Caki2 (cell line): ENCODE data around the gene LPP. TPM values are rescaled to one million over a fixed set of nuclear protein-coding genes. Genes with fewer than 3 reads are reported as not detected.
"Not testable (repeated sequence)": the region's sequence is repeated elsewhere in the genome, so short reads cannot be mapped to it uniquely, and the experiment has no call there.

Experiments
- DNase-seq: peaks from one replicate; pipeline ENCODE4 v3.0.0-alpha.2; 2015; ENCODE audit warnings: low read depth
- in situ Hi-C: cut with HindIII; loops from 2 replicates; pipeline ENCODE4 v1.10.0; 2016; ENCODE audit warnings: low sequenced_read_pairs, low pct_unique_long_range_greater_than_20kb, mixed read lengths
- total RNA-seq: library from RNA; depleted of rRNA; stranded (reverse); fragments of >200 nt; shearing (Covaris generic); gene quantifications from 2 replicates; pipeline ENCODE4 v1.2.3, GENCODE V29; 2014; ENCODE audit warnings: low replicate concordance

Gene LPP
- total RNA-seq, 1 experiment from 2014 or later: 9.2 TPM

- in situ Hi-C loops: no loop called here
- peak; percentile 47 for DNase-seq
These were observed 529.1 kb downstream of the LPP start for GRCh38 chr3:188683032-188683521.

GRCh38 chr3:188684276-188684675 lies 530.3 kb downstream of the LPP start:
- in situ Hi-C loops: no loop called here

GRCh38 chr3:188685789-188686188 lies 531.8 kb downstream of the LPP start:
- no peak for DNase-seq
- in situ Hi-C loops: no loop called here

More at GRCh38 chr3:188684276-188684675, 530.3 kb downstream of the LPP start:
- no peak for DNase-seq

- no peak for DNase-seq
These were observed 532.4 kb downstream of the LPP start for GRCh38 chr3:188686324-188686723.

DNA sequence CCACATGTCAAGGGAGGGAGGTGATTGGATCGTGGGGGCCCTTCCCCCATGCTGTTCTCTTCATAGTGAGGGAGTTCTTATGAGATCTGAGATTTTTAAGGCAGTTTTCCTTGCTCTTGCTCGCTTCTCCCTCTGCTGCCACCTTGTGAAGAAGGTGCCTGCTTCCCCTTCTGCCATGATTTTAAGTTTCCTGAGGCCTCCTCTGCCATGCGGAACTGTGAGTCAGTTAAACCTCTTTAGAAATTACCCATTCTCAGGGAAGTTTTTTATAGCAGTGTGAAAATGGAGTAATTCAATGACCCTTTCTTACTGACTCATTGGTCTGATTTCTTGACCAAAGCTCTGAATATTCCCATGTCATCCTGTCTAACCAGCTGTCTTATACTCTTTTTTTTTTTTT lies 533.4 kb downstream of the LPP start:
- peak; percentile 80 for DNase-seq
- in situ Hi-C loops: no loop called here

More at GRCh38 chr3:188686324-188686723, 532.4 kb downstream of the LPP start:
- in situ Hi-C loops: no loop called here

- in situ Hi-C loops: no loop called here
- DNase-seq: no peak
These were observed 535.2 kb downstream of the LPP start for GRCh38 chr3:188689101-188689574.

- DNase-seq: no peak
- in situ Hi-C loops: no loop called here
These were observed 536.1 kb downstream of the LPP start for GRCh38 chr3:188690064-188690463.

DNA sequence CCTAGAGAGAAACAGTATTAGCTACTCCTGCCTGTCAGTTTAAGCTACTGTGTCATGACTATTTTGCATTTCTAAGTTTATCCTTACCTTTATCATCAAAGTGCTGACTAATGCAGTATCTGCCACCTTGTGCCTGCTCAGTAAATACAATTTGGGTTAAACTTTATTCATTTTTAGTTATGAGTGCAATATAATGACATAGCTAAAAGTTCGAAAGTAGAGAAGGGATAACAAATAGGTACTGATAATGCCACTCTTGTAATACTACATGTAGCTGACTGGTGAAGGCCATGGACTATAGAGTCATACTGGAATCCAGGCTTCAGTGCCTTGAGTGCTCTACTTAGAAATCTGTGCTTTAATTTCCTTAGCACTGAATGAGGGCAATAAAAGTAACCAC lies 537.0 kb downstream of the LPP start:
- in situ Hi-C loops: no loop called here

GRCh38 chr3:188691665-188692064 lies 537.7 kb downstream of the LPP start:
- in situ Hi-C loops: no loop called here
- DNase-seq: no peak

More for the DNA sequence above, 537.0 kb downstream of the LPP start:
- no peak for DNase-seq

- no peak for DNase-seq
- in situ Hi-C loops: no loop called here
These were observed 538.7 kb downstream of the LPP start for GRCh38 chr3:188692700-188693099.

DNA sequence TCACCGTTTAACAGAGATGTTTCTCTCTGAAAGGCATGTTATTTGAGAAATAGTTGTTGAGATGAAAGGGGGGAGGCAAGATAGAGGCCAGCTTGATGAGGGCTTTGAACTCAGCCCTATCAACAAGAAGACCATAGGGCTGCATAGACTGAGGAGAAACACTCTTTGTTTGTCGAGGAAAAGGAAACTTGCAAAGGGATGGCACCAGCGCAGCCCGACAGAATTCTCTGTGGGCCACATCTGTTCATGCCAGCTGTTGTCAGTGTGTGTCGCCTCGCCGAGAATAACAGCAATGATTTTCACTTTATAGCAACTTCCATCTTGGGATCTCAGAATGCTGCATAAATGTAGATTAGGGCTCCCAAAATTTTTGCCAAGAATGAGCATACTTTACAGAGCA lies 539.5 kb downstream of the LPP start:
- in situ Hi-C loops: no loop called here
- no peak for DNase-seq

GRCh38 chr3:188695241-188695640 lies 541.3 kb downstream of the LPP start:
- no peak for DNase-seq
- in situ Hi-C loops: no loop called here

DNA sequence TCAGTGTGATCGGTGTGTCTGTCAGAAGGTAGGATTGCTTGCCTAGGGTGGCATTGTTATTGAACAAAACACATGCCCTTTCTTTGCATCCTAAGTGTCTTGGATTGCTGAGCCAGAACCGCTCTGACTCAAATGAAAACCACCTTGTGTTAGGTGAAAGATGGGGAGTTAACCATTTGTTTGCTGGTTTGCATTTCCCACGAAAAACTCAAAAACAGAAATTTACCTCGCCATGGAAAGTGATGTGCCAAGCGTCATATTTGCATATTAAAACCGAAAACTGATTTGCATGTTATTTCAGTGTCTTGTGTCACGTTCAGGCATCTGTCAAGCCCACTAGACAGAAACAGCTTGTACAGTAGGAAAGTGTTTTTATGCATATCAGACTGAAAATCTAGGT lies 543.2 kb downstream of the LPP start:
- DNase-seq: no peak
- in situ Hi-C loops: no loop called here

DNA sequence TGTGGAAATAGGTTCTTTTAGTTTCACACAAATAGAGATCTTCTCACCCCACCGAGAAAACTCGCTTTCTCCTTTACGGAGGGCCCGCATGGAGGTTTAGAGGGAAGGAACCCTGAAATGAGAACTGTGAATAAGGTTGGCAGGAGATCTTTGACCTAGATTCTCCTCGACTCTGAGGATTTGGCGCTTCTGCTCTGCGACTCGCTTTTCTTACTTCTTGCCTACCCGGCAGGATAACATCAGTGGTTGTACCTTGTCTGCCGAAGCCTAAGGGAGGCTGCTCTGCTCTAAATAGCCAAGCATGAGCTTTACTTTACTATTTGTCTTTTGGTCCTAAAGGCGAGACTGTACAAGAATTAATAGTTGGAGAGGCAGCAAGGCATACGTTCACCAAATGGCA lies 544.5 kb downstream of the LPP start:
- in situ Hi-C loops: no loop called here
- DNase-seq: no peak

- DNase-seq: no peak
- in situ Hi-C loops: no loop called here
These were observed 546.5 kb downstream of the LPP start for GRCh38 chr3:188700501-188700900.

GRCh38 chr3:188700918-188701317 lies 547.0 kb downstream of the LPP start:
- DNase-seq: no peak
- in situ Hi-C loops: no loop called here

DNA sequence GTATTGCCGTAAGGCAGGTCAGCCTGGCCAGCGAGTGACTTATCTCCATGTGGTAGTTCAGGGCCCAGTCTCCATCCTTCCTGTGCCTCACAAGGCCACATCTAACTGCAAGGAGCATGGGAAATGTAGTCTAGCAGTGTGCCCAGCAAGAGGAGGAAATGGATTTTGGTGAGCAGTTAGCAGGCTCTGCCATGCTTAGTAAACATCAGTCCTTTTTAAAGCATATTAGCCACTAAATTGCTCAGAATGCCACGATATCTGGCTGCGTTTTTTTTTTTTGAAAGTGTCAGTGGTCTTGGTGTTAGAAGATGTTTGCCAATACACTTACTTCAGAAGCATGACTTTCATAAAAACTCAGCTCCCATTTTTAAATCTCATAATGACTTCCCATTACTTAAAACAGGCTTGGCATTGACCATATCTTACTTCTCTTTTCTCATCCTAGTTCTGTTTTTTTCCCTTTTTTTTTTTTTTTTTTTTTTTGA lies 547.6 kb downstream of the LPP start:
- in situ Hi-C loops: no loop called here
- DNase-seq: no peak

DNA sequence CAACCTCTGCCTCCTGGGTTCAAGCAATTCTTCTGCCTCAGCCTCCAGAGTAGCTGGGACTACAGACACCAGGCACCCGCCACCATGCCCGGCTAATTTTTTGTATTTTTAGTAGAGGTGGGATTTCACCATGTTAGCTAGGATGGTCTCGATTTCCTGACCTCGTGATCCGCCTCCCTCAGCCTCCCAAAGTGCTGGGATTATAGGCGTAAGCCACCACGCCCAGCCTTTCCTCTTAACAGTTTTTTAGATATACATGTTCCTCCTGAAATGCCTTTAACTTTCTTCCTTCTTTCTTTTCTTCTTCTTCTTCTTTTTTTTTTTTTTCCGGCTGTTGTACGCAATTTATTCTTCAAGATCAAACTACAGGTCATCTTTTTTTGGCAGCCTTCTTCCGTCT lies 548.1 kb downstream of the LPP start:
- in situ Hi-C loops: not testable (repeated sequence)

DNA sequence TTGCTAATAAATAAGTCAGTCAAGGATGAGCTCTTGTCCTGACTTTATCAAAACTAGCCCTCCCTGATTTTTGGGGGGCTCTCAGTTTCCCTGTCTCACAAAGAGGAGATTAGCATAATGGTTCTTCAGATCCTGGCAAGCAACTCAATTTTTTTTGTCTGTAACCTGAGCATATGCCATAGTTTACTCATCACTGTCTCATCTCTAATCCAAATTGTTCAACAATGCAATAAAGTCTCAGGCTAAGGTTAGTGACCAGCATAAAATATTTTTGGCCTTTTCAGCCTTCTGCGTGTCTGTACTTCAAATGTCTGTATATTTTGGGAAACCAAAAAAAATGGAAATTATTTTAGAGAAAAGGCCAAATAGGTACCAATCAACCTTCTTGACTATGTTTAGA lies 552.2 kb downstream of the LPP start:
- DNase-seq: no peak
- in situ Hi-C loops: no loop called here

More for the DNA sequence above, 548.1 kb downstream of the LPP start:
- not testable (repeated sequence) for DNase-seq

DNA sequence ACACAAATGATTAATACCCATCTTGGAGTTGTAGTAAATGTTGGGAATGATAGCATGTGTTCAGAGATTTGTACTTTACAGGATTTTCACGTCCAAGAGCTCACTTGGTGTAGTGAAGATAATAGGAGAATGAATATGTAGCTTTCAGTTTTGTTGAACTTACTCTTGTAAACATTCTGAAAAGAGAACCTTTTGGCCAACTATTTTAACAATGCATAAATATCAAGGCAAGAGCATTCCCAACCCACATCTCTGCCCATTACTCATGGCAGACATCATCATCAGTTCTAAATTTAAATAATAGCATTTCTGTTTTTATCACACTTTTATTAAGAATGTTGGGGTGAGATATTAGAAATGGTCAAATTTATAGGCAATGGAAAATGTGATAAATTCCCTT lies 552.6 kb downstream of the LPP start:
- in situ Hi-C loops: no loop called here
- no peak for DNase-seq
